22Rv1 (cell line): ENCODE measurements around the gene OLFML3.
"Not testable (repeated sequence)": the region's sequence is repeated elsewhere in the genome, so short reads cannot be mapped to it uniquely, and the experiment has no call there.

ENCODE experiments used
- H3K27ac ChIP-seq: fragments of 450-650 bp; 2 replicates; pipeline ENCODE4 v1.5.1; 2017
- CTCF ChIP-seq: fragments of 450-650 bp; IDR thresholded peaks from 2 replicates; pipeline ENCODE4 v1.5.1; 2017; ENCODE audit warnings: mild to moderate bottlenecking
- ZFX ChIP-seq: fragments of 450-650 bp; IDR thresholded peaks from 2 replicates; pipeline ENCODE4 v1.6.1; 2017; ENCODE audit warnings: antibody characterized with exemption, borderline replicate concordance

Gene OLFML3

GRCh38 chr1:114002492-114003239, 23.4 kb downstream of the OLFML3 start:
- no peak overlapping the region for H3K27ac ChIP-seq
- TF ChIP-seq ZFX (no peak), CTCF (no peak)

GRCh38 chr1:114003431-114003830, 24.2 kb downstream of the OLFML3 start:
- no peak overlapping the region for H3K27ac ChIP-seq
- TF ChIP-seq ZFX (no peak), CTCF (no peak)

- not testable (repeated sequence) for H3K27ac ChIP-seq
Measured at GRCh38 chr1:114006825-114007224, 27.6 kb downstream of the OLFML3 start.

GRCh38 chr1:114008480-114008941, 29.2 kb downstream of the OLFML3 start:
- H3K27ac ChIP-seq = no peak overlapping the region
- TF ChIP-seq CTCF (no peak), ZFX (no peak)

GRCh38 chr1:114008993-114009392, 29.7 kb downstream of the OLFML3 start:
- no peak overlapping the region for H3K27ac ChIP-seq

GRCh38 chr1:114009393-114009792, 30.1 kb downstream of the OLFML3 start:
- TF ChIP-seq ZFX (no peak), CTCF (no peak)
- H3K27ac ChIP-seq = no peak overlapping the region

More at GRCh38 chr1:114008993-114009392, 29.7 kb downstream of the OLFML3 start:
- TF ChIP-seq ZFX = no peak
- no peak for TF ChIP-seq CTCF

GRCh38 chr1:114010433-114011184, 31.3 kb downstream of the OLFML3 start:
- H3K27ac ChIP-seq = no peak overlapping the region
- TF ChIP-seq ZFX (no peak), CTCF (no peak)
